NCI-H2196 (cell line): Measurements from ENCODE around the gene SPRR1A.

ENCODE experiments used
- DNase-seq: peaks from one replicate; lab custom pipeline; 2025; ENCODE audit not compliant: unreplicated experiment; lab: John Stamatoyannopoulos, UW

SPRR1A gene

DNA sequence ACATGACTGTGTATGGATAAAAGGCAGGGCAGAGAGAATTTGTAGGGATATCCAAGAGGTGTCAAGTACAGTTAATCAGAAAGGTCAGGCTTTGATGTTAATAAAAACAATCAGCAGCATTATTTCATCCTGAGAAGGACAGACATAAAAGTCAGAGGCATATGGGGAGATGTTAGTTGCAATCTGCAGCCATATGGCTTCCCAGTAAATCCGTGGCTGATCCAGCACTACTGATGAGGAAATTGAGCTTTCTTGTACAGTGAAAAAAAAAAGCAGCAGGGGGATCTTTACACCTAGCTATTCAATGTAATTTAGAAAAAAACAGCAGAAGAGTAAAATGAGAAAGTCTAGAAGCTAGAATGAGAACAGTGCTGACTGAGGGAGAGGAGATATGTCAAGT lies 44.9 kb downstream of the SPRR1A start:
- no peak for DNase-seq

DNA sequence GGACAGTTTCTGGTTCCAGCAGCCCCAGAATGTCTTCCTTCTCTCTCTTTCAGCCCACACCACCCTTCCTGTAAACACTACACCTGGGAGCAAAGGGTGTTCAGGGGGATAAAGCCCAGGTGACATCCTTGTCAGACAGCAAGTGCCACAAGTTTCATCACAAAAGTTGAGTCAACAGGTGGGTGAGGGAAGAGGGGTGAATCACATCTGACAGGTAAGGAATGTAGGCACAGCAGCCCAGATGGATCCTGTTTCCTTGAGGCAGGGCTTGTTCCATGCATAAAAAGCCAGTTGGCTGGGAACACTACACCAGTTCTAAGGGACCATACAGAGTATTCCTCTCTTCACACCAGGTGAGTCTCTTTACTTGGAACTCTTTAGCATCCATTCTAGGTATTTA lies 47.0 kb downstream of the SPRR1A start, which contains the start of gene SPRR1B:
SPRR1B (plus strand) TSS at position 309 of the 400 bp plus-strand sequence. CDS start 1,143 bp downstream, outside the sequence.
- no peak for DNase-seq

DNA sequence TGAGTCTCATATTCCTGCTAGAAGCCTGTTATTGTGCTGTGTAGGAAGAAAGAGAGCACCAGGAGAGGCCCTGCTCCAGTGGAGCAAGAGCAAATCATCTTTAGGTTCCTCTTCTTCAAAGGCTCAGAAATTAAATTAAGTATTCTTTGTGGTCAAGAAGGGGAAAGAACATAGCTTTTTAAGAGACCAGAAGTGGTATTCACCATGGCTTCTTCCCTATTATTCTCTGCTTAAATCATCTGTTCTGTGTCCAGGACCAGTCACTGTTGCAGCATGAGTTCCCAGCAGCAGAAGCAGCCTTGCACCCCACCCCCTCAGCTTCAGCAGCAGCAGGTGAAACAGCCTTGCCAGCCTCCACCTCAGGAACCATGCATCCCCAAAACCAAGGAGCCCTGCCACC lies 48.2 kb downstream of the SPRR1A start:
- no peak for DNase-seq

DNA sequence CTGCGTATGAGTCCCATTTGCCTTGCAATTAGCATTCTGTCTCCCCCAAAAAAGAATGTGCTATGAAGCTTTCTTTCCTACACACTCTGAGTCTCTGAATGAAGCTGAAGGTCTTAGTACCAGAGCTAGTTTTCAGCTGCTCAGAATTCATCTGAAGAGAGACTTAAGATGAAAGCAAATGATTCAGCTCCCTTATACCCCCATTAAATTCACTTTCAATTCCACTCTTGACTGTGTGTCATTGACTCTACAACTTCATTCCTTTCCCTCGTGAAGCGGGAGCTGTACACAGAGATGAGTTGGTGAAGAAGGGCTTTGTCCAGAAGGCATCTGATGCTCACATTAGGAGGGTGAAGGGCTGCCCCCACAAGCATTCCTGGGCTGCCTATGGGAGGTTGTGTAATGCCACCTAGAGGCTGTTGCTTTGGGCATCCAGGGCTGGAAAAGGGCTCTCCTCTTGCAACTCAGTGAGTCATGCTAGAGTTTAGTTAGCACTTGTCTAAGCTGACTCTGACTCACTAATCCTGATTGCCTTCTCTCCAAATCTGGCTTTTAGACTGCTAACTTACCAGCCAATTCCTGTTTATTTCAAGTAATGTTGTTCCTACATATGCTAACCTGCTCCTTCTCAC lies 48.9 kb downstream of the SPRR1A start:
- DNase-seq, result peak; percentile 6

DNA sequence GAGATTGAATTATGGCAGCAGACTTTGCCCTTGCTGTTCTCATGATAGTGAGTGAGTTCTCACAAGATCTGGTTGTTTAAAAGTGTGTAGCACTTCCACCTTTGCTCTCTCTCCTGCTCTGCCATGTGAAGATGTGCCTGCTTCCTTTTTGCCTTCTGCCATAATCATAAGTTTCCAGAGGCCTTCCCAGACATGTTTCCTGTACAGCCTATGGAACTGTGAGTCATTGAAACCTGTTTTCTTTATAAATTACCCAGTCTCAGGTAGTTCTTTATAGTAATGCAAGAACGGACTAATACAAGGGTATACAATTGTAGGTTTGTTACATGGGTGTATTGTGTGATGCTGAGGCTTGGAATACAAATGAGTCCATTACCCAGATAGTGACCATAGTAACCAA lies 51.3 kb downstream of the SPRR1A start:
- DNase-seq, result no peak
